LNCAP (cell line): ENCODE results near the gene HAPSTR1.

Experiments used
- CTCF ChIP-seq: fragments of 450-650 bp; IDR thresholded peaks from 2 replicates; pipeline ENCODE4 v1.5.1; 2017; ENCODE audit warnings: mild to moderate bottlenecking

Gene HAPSTR1

DNA sequence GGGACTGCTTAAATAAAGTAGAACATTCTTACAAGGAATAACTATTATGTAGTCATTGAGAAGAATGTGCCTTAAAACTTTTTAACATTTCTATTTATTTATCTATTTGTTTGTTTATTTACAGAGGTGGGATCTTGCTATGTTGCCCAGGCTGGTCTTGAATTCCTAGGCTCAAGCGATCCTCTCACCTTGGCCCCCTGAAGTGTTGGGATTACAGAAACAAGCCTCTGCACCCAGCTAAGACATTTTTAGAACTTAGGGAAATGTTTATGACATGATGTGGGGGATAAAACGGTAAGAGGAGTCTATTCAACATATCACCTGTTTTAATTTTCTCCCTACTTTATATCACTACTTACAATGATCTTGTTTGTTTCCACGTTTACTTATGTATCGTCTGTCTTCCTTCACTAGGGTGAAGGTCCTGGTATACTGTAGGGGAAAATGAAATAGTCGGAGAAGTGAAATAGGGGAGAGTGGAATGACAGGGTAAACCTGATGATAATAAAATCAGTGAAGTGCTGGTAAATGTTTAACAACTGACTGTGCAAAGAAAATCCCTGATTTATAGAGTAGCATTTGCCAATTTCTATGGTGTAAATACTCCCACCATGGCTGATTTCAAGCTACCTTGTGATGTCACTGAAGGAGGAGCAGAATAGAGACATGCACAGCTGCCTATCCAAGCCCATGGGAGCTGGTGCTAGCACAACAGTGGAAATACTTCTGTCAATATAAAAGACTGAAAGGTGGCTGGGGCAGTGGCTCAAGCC is 16.0 kb upstream of the HAPSTR1 start:
- no peak for TF ChIP-seq CTCF

GRCh38 chr16:9077091-9077809 is 14.2 kb upstream of the HAPSTR1 start:
- TF ChIP-seq CTCF = no peak

DNA sequence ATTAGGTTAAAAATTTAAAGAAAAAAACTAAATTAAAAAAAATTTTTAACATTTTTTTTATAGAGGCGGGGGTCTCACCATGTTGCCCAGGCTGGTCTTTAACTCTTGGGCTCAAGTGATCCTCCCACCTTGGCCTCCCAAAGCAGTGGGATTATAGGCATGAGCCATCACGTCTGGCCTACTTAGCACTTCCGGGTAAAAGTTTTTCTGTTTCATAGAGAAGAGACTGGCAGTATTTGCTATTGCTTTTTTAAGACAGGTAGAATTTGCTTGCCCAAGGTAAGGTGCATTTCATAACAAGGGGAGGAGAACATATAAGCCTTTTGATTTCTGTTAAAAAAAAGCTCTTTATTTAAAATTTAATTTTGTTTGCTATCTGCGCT is 12.0 kb upstream of the HAPSTR1 start:
- no peak for TF ChIP-seq CTCF

- TF ChIP-seq CTCF = no peak
Observed at GRCh38 chr16:9081158-9081557, 10.3 kb upstream of the HAPSTR1 start.

- no peak for TF ChIP-seq CTCF
Observed at GRCh38 chr16:9081843-9082242, 9.6 kb upstream of the HAPSTR1 start.

- TF ChIP-seq CTCF = no peak
Observed at GRCh38 chr16:9082422-9082821, 9.0 kb upstream of the HAPSTR1 start.

DNA sequence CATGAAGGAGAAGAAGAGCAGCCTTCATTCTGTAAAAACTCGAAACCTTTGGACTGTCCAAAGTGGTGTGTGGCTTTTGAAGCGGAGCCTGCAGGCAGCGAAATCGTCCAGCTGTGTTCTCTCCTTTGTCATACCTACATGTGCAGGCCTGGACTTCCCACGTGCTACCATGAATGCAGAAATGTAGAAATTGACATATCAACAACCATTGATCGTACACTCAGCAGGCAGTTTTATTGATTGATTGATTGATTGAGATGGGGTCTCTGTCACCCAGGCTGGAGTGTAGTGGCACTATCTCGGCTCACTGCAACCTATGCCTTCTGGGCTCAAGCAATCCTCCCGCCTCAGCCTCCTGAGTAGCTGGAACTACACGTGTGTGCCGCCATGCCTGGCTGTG is 2.6 kb upstream of the HAPSTR1 start:
- no peak for TF ChIP-seq CTCF
